ENCODE measurements around the gene PPP2R2C. TPM values are rescaled to one million over a fixed set of nuclear protein-coding genes. Genes with fewer than 3 reads are reported as not detected.

Gene PPP2R2C
- polyA plus RNA-seq, 1 donor from 2014 or later: 34.4 TPM

- TF ChIP-seq CTCF (IDR thresholded peaks at IDR 0.05; ENCODE audit: poor library complexity, severe bottlenecking): no peak
Observed at GRCh38 chr4:6520978-6521377, 48.6 kb upstream of the PPP2R2C start (continued).

GRCh38 chr4:6520051-6520636, 47.7 kb upstream of the PPP2R2C start:
- no peaks in the 10 kb centered on the region for H3K9me2 ChIP-seq (ENCODE audit: insufficient read depth, low read length)
- H3F3A ChIP-seq (ENCODE audit: insufficient read depth, low read length, poor library complexity, severe bottlenecking): no peaks in the 10 kb centered on the region
- H2AFZ ChIP-seq (ENCODE audit: low read depth, low read length): no peak overlapping the region
- H3K79me2 ChIP-seq (replicated peaks; ENCODE audit: insufficient read depth, low read length): no peaks in the 10 kb centered on the region
- H3K36me3 ChIP-seq (ENCODE audit: insufficient read depth, low read length): no peaks in the 10 kb centered on the region
- no peaks in the 10 kb centered on the region for H3K27me3 ChIP-seq (ENCODE audit: insufficient read depth, low read depth, low read length)
- H3K27ac ChIP-seq (ENCODE audit: low read length): no peak overlapping the region
- no peak overlapping the region for H3K4me3 ChIP-seq (ENCODE audit: low read length)
- no peak overlapping the region for H3K4me2 ChIP-seq (ENCODE audit: low read length)
- H3K9ac ChIP-seq (ENCODE audit: low read length): no peak overlapping the region
- TF ChIP-seq TAF1 (IDR thresholded peaks at IDR 0.05; ENCODE audit: low read depth) (no peak), REST (IDR thresholded peaks at IDR 0.05; ENCODE audit: borderline replicate concordance) (no peak), CTCF (IDR thresholded peaks at IDR 0.05; ENCODE audit: poor library complexity, severe bottlenecking) (no peak), POLR2AphosphoS5 (IDR thresholded peaks at IDR 0.05) (no peak), RAD21 (conservative IDR thresholded peaks at IDR 0.05) (no peak), SMC3 (conservative IDR thresholded peaks at IDR 0.05; ENCODE audit: poor library complexity) (no peak), EP300 (conservative IDR thresholded peaks at IDR 0.05; ENCODE audit: poor library complexity, severe bottlenecking) (no peak), EZH2 (IDR thresholded peaks at IDR 0.05; ENCODE audit: borderline replicate concordance, insufficient read depth, low read length, poor library complexity, severe bottlenecking) (no peak), MXI1 (conservative IDR thresholded peaks at IDR 0.05; ENCODE audit: poor library complexity, severe bottlenecking) (no peak)
- no peaks in the 10 kb centered on the region for H3K9me3 ChIP-seq (ENCODE audit: low read length)
- H4K20me1 ChIP-seq (ENCODE audit: insufficient read depth): no peaks in the 10 kb centered on the region
